Prostate gland (tissue), 2 donors: ENCODE results near the gene RCVRN. TPM values are rescaled to one million over a fixed set of nuclear protein-coding genes. Genes with fewer than 3 reads are reported as not detected.

ENCODE experiments used
- DNase-seq: peaks from one replicate; pipeline ENCODE4 v3.0.0-alpha.2; 2019; ENCODE audit warnings: low spot score
- H3K27ac ChIP-seq, 2 donors: fragments of 200-600 bp; sonication (generic); 2 replicates each; pipeline ENCODE4 v1.5.1; 2017 to 2019
- H3K27me3 ChIP-seq: fragments of 200-600 bp; sonication (generic); replicated peaks from 2 replicates; pipeline ENCODE4 v1.5.1; 2019; ENCODE audit not compliant: insufficient read depth
- H3K36me3 ChIP-seq, 2 donors: fragments of 200-600 bp; sonication (generic); 1 replicate in 1 of 2; 2 replicates in 1 of 2; pipeline versions ENCODE4 v1.5.1 to v1.8.1; 2017 to 2019
- H3K4me1 ChIP-seq: fragments of 200-600 bp; sonication (generic); replicated peaks from 2 replicates; pipeline ENCODE4 v1.5.1; 2019
- H3K4me3 ChIP-seq, 2 donors: fragments of 200-600 bp; sonication (generic); 2 replicates each; pipeline ENCODE4 v1.5.1; 2017 to 2019
- H3K9me3 ChIP-seq: fragments of 200-600 bp; sonication (generic); 2 replicates; pipeline ENCODE4 v1.5.1; 2017
- CTCF ChIP-seq, 4 experiments: fragments of 200-600 bp in 2 of 4; fragments of 450-650 bp in 2 of 4; sonication (generic) in 2 of 4; IDR thresholded peaks; 1 replicate in 3 of 4; 2 replicates in 1 of 4; pipeline ENCODE4 v1.5.1; 2016 to 2019; ENCODE audit warnings: antibody characterized with exemption in 4 of 4, mild to moderate bottlenecking in 2 of 4, moderate library complexity in 2 of 4
- POLR2A ChIP-seq: fragments of 450-650 bp; IDR thresholded peaks from one replicate; pipeline ENCODE4 v1.6.1; 2016; ENCODE audit warnings: antibody characterized with exemption, mild to moderate bottlenecking
- POLR2AphosphoS5 ChIP-seq: sonication (generic); formaldehyde crosslinking; IDR thresholded peaks from one replicate; pipeline ENCODE4 v1.6.1; 2017; ENCODE audit warnings: antibody characterized with exemption
- WGBS: methylation state at CpG from one replicate; pipeline ENCODE4 v1.1.5; 2018; 5-methylcytosine and 5-hydroxymethylcytosine counted together
- intact Hi-C: fragments of 100-400 bp; cut with DNase I; formaldehyde crosslinking; loops from one replicate; pipeline ENCODE4 v1.14.2; 2022
- total RNA-seq, 2 donors: library from RNA; depleted of rRNA; stranded (reverse); fragments of >200 nt; gene quantifications; one replicate each; pipeline ENCODE4 v1.1.0, GENCODE V29; 2016

The RCVRN gene
- total RNA-seq, 2 donors from 2014 or later = 0.23 TPM; not detected in 1

GRCh38 chr17:9932491-9932890, 27.4 kb upstream of the RCVRN start:
- 87% methylated on average over 2 of the region's 2 CpGs for WGBS
- intact Hi-C loops = no loop called here
- no peaks in the 10 kb centered on the region for H3K27me3 ChIP-seq
- no peak for TF ChIP-seq POLR2AphosphoS5
- no peak for TF ChIP-seq CTCF (IDR thresholded peaks at IDR 0.05)
- no peak for TF ChIP-seq POLR2A
- H3K36me3 ChIP-seq = no peaks in the 10 kb centered on the region
- H3K9me3 ChIP-seq = no peaks in the 10 kb centered on the region
- no peak for DNase-seq
- H3K27ac ChIP-seq = no peak overlapping the region
- H3K4me1 ChIP-seq = no peaks in the 10 kb centered on the region
- no peak overlapping the region for H3K4me3 ChIP-seq

DNA sequence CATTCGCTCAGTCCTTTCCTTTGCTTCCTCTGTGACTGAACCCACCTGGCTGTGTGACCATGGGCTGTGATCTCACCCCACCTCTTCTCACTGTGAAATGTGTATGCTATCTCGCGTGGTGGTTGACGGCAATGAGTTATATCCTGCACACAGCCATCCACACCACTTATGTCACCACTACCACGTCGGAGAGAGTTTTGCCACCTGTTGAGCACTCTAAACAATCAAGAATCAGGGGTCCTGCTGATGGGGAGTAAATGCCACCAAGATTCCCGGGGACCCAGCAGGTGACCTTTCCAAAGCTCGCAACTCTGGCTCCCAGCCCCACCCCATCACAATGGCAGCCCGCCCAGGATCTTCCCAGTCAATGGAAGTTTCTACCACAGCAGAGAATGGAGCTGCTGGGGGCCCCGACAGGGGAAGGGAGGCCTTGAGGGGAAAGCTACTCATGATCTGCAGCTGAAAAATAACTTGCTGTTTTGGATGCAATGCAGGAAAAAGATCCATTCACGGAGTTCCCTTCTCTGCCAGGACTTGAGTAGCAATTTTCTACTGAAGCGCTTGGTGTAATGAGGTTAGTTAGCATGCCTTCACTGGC, 26.2 kb upstream of the RCVRN start:
- DNase-seq = no peak

DNA sequence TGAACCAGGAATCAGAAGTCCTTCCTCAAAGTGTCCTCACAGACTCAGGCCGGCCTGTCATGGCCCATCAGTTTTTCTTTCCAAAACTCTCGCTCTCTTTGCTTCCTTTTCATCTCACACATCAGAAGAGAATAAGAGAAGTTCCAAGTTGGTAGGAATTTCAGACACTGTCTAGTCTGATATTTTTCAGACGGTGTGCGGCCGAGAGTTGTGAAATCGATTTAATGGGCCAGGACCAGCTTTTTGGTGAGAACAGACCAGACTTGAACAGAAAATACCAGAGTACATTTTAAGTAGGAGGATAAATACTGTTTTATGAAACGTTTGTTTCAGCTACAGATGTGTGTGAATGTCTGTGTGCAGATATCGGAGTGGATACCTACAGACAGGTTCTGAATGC, 24.8 kb upstream of the RCVRN start:
- no peaks in the 10 kb centered on the region for H3K36me3 ChIP-seq
- TF ChIP-seq POLR2AphosphoS5 (no peak), CTCF (IDR thresholded peaks at IDR 0.05) (no peak), POLR2A (no peak)
- DNase-seq = no peak
- 84% methylated on average over 8 of the region's 8 CpGs for WGBS
- intact Hi-C loops = loop anchor here (5.0 kb wide), 1 partner anchor 203 kb away; no protein-coding TSS in a partner anchor
- no peaks in the 10 kb centered on the region for H3K9me3 ChIP-seq
- H3K27me3 ChIP-seq = no peaks in the 10 kb centered on the region
- H3K27ac ChIP-seq = no peak overlapping the region
- H3K4me1 ChIP-seq = no peaks in the 10 kb centered on the region
- H3K4me3 ChIP-seq = no peak overlapping the region

More for the DNA sequence above, 26.2 kb upstream of the RCVRN start:
- intact Hi-C loops = no loop called here
- H3K9me3 ChIP-seq = no peaks in the 10 kb centered on the region
- 79% methylated on average over 12 of the region's 12 CpGs for WGBS
- no peak overlapping the region for H3K4me3 ChIP-seq
- no peaks in the 10 kb centered on the region for H3K4me1 ChIP-seq
- H3K27ac ChIP-seq = no peak overlapping the region
- H3K27me3 ChIP-seq = no peaks in the 10 kb centered on the region
- no peak for TF ChIP-seq CTCF (IDR thresholded peaks at IDR 0.05)
- no peak for TF ChIP-seq POLR2A
- no peak for TF ChIP-seq POLR2AphosphoS5
- no peaks in the 10 kb centered on the region for H3K36me3 ChIP-seq

GRCh38 chr17:9928601-9929333, 23.7 kb upstream of the RCVRN start:
- Histone ChIP-seq H3K36me3 (no peaks in the 10 kb centered on the region), H3K4me1 (no peaks in the 10 kb centered on the region), H3K27me3 (no peaks in the 10 kb centered on the region), H3K9me3 (no peaks in the 10 kb centered on the region), H3K4me3 (no peak overlapping the region), H3K27ac (no peak overlapping the region)
- WGBS = 36% methylated on average over 13 of the region's 13 CpGs
- TF ChIP-seq CTCF (IDR thresholded peaks at IDR 0.05) (peak in 2 of 4 experiments; percentile 7 to 32), POLR2A (no peak), POLR2AphosphoS5 (no peak)
- intact Hi-C loops = loop anchor here (5.0 kb wide), 1 partner anchor 201 kb away; no protein-coding TSS in a partner anchor
- no peak for DNase-seq
